Spleen (tissue), 7 donors: ENCODE results near the gene ABCC5.

Source experiments
- CTCF ChIP-seq, 11 experiments: fragments of 200-600 bp in 7 of 11; fragments of 450-650 bp in 4 of 11; sonication (generic) in 4 of 11; IDR thresholded peaks in 8 of 11; conservative IDR thresholded peaks in 3 of 11; 1 replicate in 7 of 11; 2 replicates in 4 of 11; pipeline versions ENCODE4 v1.4.0 to v1.8.0; 2016 to 2021; ENCODE audit warnings: antibody characterized with exemption in 11 of 11, inconsistent platforms in 4 of 11, mild to moderate bottlenecking in 1 of 11
- POLR2A ChIP-seq, 3 donors: fragments of 450-650 bp; IDR thresholded peaks; one replicate each; pipeline ENCODE4 v1.5.1; 2017; ENCODE audit warnings: antibody characterized with exemption in 3 of 3, mild to moderate bottlenecking in 1 of 3
- POLR2AphosphoS5 ChIP-seq, 3 donors: sonication (generic); formaldehyde crosslinking; IDR thresholded peaks; one replicate each; pipeline ENCODE4 v1.5.1; 2017; ENCODE audit warnings: antibody characterized with exemption in 3 of 3
- donor health status: DM: no; HTN: no; CAD: no; lungs with moderate emphysema.
- donor health status: DM: no; HTN: no; CAD: no.
- donor health status: DM: no; HTN: no; CAD: no.

GRCh38 chr3:183958226-183958625, 59.5 kb downstream of the ABCC5 start:
- TF ChIP-seq CTCF (IDR thresholded peaks at IDR 0.05 in 8 of 11, conservative IDR thresholded peaks at IDR 0.05 in 3 of 11) (no peak), POLR2AphosphoS5 (IDR thresholded peaks at IDR 0.05) (no peak), POLR2A (IDR thresholded peaks at IDR 0.05) (no peak)
